A673 (cell line): ENCODE data around the gene BFSP2.

Experiments used
- CTCF ChIP-seq: fragments of 300-800, 200-600 bp; sonication (generic); conservative IDR thresholded peaks from 2 replicates; pipeline ENCODE4 v1.5.1; 2017; ENCODE audit warnings: low read depth, mild to moderate bottlenecking, antibody characterized with exemption, low read length, moderate library complexity, mixed read lengths
- EZH2 ChIP-seq: fragments of 200-600 bp; sonication (generic); IDR thresholded peaks from 2 replicates; pipeline ENCODE4 v1.6.1; 2017; ENCODE audit warnings: borderline replicate concordance, low read depth, mild to moderate bottlenecking, mixed read lengths, antibody characterized with exemption, low read length; ENCODE audit not compliant: poor library complexity, severe bottlenecking

- TF ChIP-seq CTCF (no peak), EZH2 (no peak)
These were observed 90.9 kb downstream of the BFSP2 start for GRCh38 chr3:133490468-133491351.
